ENCODE results near the gene HIF3A. TPM values are rescaled to one million over a fixed set of nuclear protein-coding genes. Genes with fewer than 3 reads are reported as not detected.

HIF3A gene
- total RNA-seq, 1 experiment from 2014 or later, result 0.98 TPM

DNA sequence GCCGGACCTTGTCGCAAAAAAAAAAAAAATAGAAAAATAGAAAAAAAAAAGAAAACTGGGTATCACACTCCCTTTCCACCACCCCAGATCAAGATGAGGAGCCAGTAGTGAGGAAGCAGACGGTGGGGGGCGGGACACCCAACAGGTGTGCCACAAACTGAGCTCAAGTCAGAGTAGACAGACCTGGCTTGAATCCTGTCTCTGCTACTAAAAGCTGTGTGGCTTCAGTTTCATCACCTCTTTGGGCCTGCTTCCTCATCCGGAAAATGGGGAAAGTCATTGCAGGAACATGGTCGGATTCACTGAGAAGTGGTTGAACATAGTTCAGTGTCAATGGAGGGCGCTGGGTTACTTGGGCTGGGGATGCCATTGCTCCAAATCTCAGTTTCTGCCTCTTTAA lies 2.9 kb downstream of the HIF3A start:
- no peaks in the 10 kb centered on the region for H4K20me1 ChIP-seq (ENCODE audit: insufficient read depth)
- peaks cover 29 to 38% of the 10 kb centered on the region in 2 experiments for H3K4me1 ChIP-seq (ENCODE audit: control insufficient read depth in 1 of 2, insufficient read depth in 2 of 2, low read length in 2 of 2)
- H3K4me2 ChIP-seq (ENCODE audit: low read length), result peak overlapping the region; percentile 89
- no peak overlapping the region for H2AFZ ChIP-seq (ENCODE audit: low read depth, low read length, poor library complexity, severe bottlenecking)
- H3K9me3 ChIP-seq (ENCODE audit: control insufficient read depth in 1 of 2, insufficient read depth in 1 of 2, low read depth in 1 of 2, low read length in 2 of 2), result no peaks in the 10 kb centered on the region
- no peaks in the 10 kb centered on the region for H3K27me3 ChIP-seq (ENCODE audit: insufficient read depth, low read length)
- ChIA-PET RAD21 (ENCODE audit: low non-redundant PET in 1 of 2, low total read pairs in 2 of 2, uncharacterized antibody in 2 of 2, unreplicated experiment in 2 of 2) (no interaction called here), POLR2A (interaction anchor here (1.3 kb wide), 1 partner anchor 20 kb away, joined by 5 read pairs; no protein-coding TSS in a partner anchor), CTCF (interaction anchor here (0.7 to 0.8 kb wide), 2 partner anchors 127 to 221 kb away, joined by 3 read pairs; no protein-coding TSS in a partner anchor)
- no peak for DNase-seq (ENCODE audit: low read depth, low spot score)
- H3K27ac ChIP-seq (ENCODE audit: low read depth, low read length), result peak overlapping the region; percentile 19; the same call in 1 of the 2 replicates
- H3K9me2 ChIP-seq (ENCODE audit: insufficient read depth), result no peaks in the 10 kb centered on the region
- H3K4me3 ChIP-seq (replicated peaks in 1 of 2; ENCODE audit: low read depth in 1 of 2, low read length in 2 of 2), result no peak overlapping the region
- no peak for TF ChIP-seq CBX3 (IDR thresholded peaks at IDR 0.05; ENCODE audit: low read depth)
- TF ChIP-seq ZNF274 (IDR thresholded peaks at IDR 0.05; ENCODE audit: low read depth, low read length), result no peak
- TF ChIP-seq SP1 (IDR thresholded peaks at IDR 0.05; ENCODE audit: low read depth), result no peak
- TF ChIP-seq REST (IDR thresholded peaks at IDR 0.05; ENCODE audit: low read depth), result no peak
- no peak for TF ChIP-seq CEBPB (IDR thresholded peaks at IDR 0.05; ENCODE audit: low read depth)
- TF ChIP-seq, protein P1, sequence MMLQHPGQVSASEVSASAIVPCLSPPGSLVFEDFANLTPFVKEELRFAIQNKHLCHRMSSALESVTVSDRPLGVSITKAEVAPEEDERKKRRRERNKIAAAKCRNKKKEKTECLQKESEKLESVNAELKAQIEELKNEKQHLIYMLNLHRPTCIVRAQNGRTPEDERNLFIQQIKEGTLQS (IDR thresholded peaks at IDR 0.05), result no peak
- TF ChIP-seq EGR1 (IDR thresholded peaks at IDR 0.05; ENCODE audit: low read depth), result no peak
- no peak for TF ChIP-seq EZH2phosphoT487 (IDR thresholded peaks at IDR 0.05; ENCODE audit: borderline replicate concordance)
- no peak for TF ChIP-seq SRF (IDR thresholded peaks at IDR 0.05; ENCODE audit: low read depth)
- TF ChIP-seq EZH2 (IDR thresholded peaks at IDR 0.05), result no peak
- no peak for TF ChIP-seq ZBTB33 (IDR thresholded peaks at IDR 0.05; ENCODE audit: extremely low read depth, insufficient replicate concordance, low read length)
- no peak for TF ChIP-seq ZFX (IDR thresholded peaks at IDR 0.05)
- TF ChIP-seq, protein P2, sequence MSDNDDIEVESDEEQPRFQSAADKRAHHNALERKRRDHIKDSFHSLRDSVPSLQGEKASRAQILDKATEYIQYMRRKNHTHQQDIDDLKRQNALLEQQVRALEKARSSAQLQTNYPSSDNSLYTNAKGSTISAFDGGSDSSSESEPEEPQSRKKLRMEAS (IDR thresholded peaks at IDR 0.05), result no peak
- TF ChIP-seq, protein P3, sequence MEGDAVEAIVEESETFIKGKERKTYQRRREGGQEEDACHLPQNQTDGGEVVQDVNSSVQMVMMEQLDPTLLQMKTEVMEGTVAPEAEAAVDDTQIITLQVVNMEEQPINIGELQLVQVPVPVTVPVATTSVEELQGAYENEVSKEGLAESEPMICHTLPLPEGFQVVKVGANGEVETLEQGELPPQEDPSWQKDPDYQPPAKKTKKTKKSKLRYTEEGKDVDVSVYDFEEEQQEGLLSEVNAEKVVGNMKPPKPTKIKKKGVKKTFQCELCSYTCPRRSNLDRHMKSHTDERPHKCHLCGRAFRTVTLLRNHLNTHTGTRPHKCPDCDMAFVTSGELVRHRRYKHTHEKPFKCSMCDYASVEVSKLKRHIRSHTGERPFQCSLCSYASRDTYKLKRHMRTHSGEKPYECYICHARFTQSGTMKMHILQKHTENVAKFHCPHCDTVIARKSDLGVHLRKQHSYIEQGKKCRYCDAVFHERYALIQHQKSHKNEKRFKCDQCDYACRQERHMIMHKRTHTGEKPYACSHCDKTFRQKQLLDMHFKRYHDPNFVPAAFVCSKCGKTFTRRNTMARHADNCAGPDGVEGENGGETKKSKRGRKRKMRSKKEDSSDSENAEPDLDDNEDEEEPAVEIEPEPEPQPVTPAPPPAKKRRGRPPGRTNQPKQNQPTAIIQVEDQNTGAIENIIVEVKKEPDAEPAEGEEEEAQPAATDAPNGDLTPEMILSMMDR (IDR thresholded peaks at IDR 0.05 in 2 of 3, conservative IDR thresholded peaks at IDR 0.05 in 1 of 3; ENCODE audit: borderline replicate concordance in 1 of 3, insufficient read depth in 1 of 3, low read depth in 2 of 3, low read length in 2 of 3), result no peak
- TF ChIP-seq YY1 (IDR thresholded peaks at IDR 0.05; ENCODE audit: extremely low read depth, insufficient replicate concordance, low read depth, low read length), result no peak
- TF ChIP-seq POLR2A (IDR thresholded peaks at IDR 0.05; ENCODE audit: borderline replicate concordance, extremely low read depth, insufficient read depth, insufficient read length), result no peak
- intact Hi-C loops (cut with micrococcal nuclease), result no loop called here
- no TSS peak for BruUV-seq (replicated peaks)
- no peaks in the 10 kb centered on the region for H3K36me3 ChIP-seq (ENCODE audit: control insufficient read depth in 1 of 2, insufficient read depth in 2 of 2, low read length in 2 of 2)
- H3K9ac ChIP-seq (ENCODE audit: low read length), result no peak overlapping the region
- H3K79me2 ChIP-seq (ENCODE audit: insufficient read depth, low read length), result peaks cover 3% of the 10 kb centered on the region; the same call in 1 of the 2 replicates
- no peak for ATAC-seq

Measured in HCT116 (cell line).